Loucy (cell line): Measurements from ENCODE around the gene PRR7.

ENCODE experiments used
- H2AFZ ChIP-seq: fragments of 200-600 bp; sonication (generic); 2 replicates; pipeline ENCODE4 v1.6.0; 2016; ENCODE audit warnings: antibody characterized with exemption, mild to moderate bottlenecking, low read length, moderate library complexity
- H3F3A ChIP-seq: fragments of 200-600 bp; 2 replicates; pipeline ENCODE4 v1.6.0; 2016; ENCODE audit warnings: antibody characterized with exemption, low read depth, mild to moderate bottlenecking
- H3K27me3 ChIP-seq: fragments of 200-600 bp; sonication (generic); 2 replicates; pipeline ENCODE4 v1.6.1; 2014; ENCODE audit warnings: low read length, mild to moderate bottlenecking; ENCODE audit not compliant: insufficient read depth, poor library complexity, severe bottlenecking
- H3K36me3 ChIP-seq: fragments of 200-600 bp; sonication (generic); 2 replicates; pipeline ENCODE4 v1.6.1; 2016; ENCODE audit warnings: low read length; ENCODE audit not compliant: insufficient read depth
- H3K4me1 ChIP-seq: fragments of 200-600 bp; sonication (generic); 2 replicates; pipeline ENCODE4 v1.5.1; 2014; ENCODE audit warnings: low read length, mild to moderate bottlenecking; ENCODE audit not compliant: insufficient read depth, poor library complexity, severe bottlenecking
- H3K4me2 ChIP-seq: fragments of 200-600 bp; sonication (generic); 2 replicates; pipeline ENCODE4 v1.6.0; 2014; ENCODE audit warnings: antibody characterized with exemption, low read length, low read depth, mild to moderate bottlenecking; ENCODE audit not compliant: poor library complexity, severe bottlenecking
- H3K4me3 ChIP-seq: fragments of 200-600 bp; sonication (generic); 2 replicates; pipeline ENCODE4 v1.5.1; 2014; ENCODE audit warnings: low read length, mild to moderate bottlenecking, mixed read lengths; ENCODE audit not compliant: poor library complexity, severe bottlenecking
- H3K79me2 ChIP-seq: fragments of 200-600 bp; sonication (generic); 2 replicates; pipeline ENCODE4 v1.6.1; 2014; ENCODE audit warnings: low read length; ENCODE audit not compliant: insufficient read depth
- H3K9ac ChIP-seq: fragments of 200-600 bp; sonication (generic); 2 replicates; pipeline ENCODE4 v1.6.0; 2014; ENCODE audit warnings: mild to moderate bottlenecking, low read depth, low read length, moderate library complexity; ENCODE audit not compliant: poor library complexity, severe bottlenecking
- H3K9me2 ChIP-seq: fragments of 200-600 bp; sonication (generic); replicated peaks from 2 replicates; pipeline ENCODE4 v1.6.1; 2016; ENCODE audit warnings: low read depth, low read length, mixed read lengths
- H3K9me3 ChIP-seq: fragments of 200-600 bp; sonication (generic); 2 replicates; pipeline ENCODE4 v1.6.1; 2014; ENCODE audit warnings: mild to moderate bottlenecking, antibody characterized with exemption, low read length, low read depth; ENCODE audit not compliant: insufficient read depth
- H4K20me1 ChIP-seq: fragments of 200-600 bp; sonication (generic); 2 replicates; pipeline ENCODE4 v1.6.0; 2014; ENCODE audit warnings: antibody characterized with exemption, low read length, mild to moderate bottlenecking; ENCODE audit not compliant: insufficient read depth, poor library complexity, severe bottlenecking
- EZH2phosphoT487 ChIP-seq: fragments of 200-600 bp; IDR thresholded peaks from 2 replicates; pipeline ENCODE4 v1.6.1; 2018; ENCODE audit warnings: antibody characterized with exemption, mild to moderate bottlenecking, moderate library complexity, borderline replicate concordance
- TF ChIP-seq, protein P1 (sequence below): fragments of 200-600 bp; sonication (generic); conservative IDR thresholded peaks from 2 replicates; pipeline ENCODE4 v1.5.1; 2014; ENCODE audit warnings: mild to moderate bottlenecking, antibody characterized with exemption, low read length

Gene PRR7

GRCh38 chr5:177504086-177505056 lies 57.8 kb downstream of the PRR7 start:
- no peak overlapping the region for H2AFZ ChIP-seq
- no peaks in the 10 kb centered on the region for H3K9me2 ChIP-seq
- H3K4me3 ChIP-seq: no peak overlapping the region
- no peaks in the 10 kb centered on the region for H3K9me3 ChIP-seq
- no peak overlapping the region for H3K4me2 ChIP-seq
- H3F3A ChIP-seq: no peaks in the 10 kb centered on the region
- no peaks in the 10 kb centered on the region for H3K27me3 ChIP-seq
- TF ChIP-seq, protein P1, sequence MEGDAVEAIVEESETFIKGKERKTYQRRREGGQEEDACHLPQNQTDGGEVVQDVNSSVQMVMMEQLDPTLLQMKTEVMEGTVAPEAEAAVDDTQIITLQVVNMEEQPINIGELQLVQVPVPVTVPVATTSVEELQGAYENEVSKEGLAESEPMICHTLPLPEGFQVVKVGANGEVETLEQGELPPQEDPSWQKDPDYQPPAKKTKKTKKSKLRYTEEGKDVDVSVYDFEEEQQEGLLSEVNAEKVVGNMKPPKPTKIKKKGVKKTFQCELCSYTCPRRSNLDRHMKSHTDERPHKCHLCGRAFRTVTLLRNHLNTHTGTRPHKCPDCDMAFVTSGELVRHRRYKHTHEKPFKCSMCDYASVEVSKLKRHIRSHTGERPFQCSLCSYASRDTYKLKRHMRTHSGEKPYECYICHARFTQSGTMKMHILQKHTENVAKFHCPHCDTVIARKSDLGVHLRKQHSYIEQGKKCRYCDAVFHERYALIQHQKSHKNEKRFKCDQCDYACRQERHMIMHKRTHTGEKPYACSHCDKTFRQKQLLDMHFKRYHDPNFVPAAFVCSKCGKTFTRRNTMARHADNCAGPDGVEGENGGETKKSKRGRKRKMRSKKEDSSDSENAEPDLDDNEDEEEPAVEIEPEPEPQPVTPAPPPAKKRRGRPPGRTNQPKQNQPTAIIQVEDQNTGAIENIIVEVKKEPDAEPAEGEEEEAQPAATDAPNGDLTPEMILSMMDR: no peak
- no peak for TF ChIP-seq EZH2phosphoT487
- H4K20me1 ChIP-seq: no peaks in the 10 kb centered on the region
- H3K36me3 ChIP-seq: no peaks in the 10 kb centered on the region
- no peak overlapping the region for H3K9ac ChIP-seq
- peaks cover 5% of the 10 kb centered on the region for H3K4me1 ChIP-seq
- H3K79me2 ChIP-seq: no peaks in the 10 kb centered on the region

DNA sequence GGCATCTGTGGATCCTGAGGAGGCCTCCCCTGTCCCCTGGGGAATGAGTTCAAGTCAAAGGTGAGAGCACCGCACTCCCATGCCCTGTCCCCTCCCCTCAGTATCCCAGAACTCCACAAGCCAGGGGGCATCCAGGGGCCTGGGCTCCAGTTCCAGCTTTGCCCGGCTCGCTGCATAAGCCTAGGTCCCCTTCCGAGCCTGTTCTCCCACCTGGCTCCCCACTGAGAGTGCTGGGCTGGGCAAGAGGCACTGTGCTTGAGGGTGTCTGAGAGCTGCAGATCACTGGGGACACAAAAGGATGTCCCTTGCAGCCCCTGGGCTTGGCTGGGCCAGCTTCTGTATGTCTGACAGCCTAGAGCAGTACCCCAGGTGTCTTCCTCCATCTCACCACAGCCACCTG lies 58.5 kb downstream of the PRR7 start:
- H3K9ac ChIP-seq: no peak overlapping the region
- no peaks in the 10 kb centered on the region for H3K27me3 ChIP-seq
- H3K9me2 ChIP-seq: no peaks in the 10 kb centered on the region
- H3K4me2 ChIP-seq: no peak overlapping the region
- H2AFZ ChIP-seq: no peak overlapping the region
- no peaks in the 10 kb centered on the region for H3K9me3 ChIP-seq
- no peaks in the 10 kb centered on the region for H4K20me1 ChIP-seq
- H3K79me2 ChIP-seq: no peaks in the 10 kb centered on the region
- H3K4me1 ChIP-seq: peaks cover 8% of the 10 kb centered on the region
- H3K36me3 ChIP-seq: no peaks in the 10 kb centered on the region
- no peak overlapping the region for H3K4me3 ChIP-seq
- TF ChIP-seq, protein P1: no peak
- no peak for TF ChIP-seq EZH2phosphoT487
- H3F3A ChIP-seq: no peaks in the 10 kb centered on the region
